BJ (cell line): ENCODE data around the gene FBXO21. TPM values are rescaled to one million over a fixed set of nuclear protein-coding genes. Genes with fewer than 3 reads are reported as not detected.

ENCODE experiments used
- CTCF ChIA-PET: fragments of 350-600 bp; formaldehyde crosslinking; extraction: SDS; loops from one replicate; lab custom pipeline; 2021; ENCODE audit warnings: antibody characterized with exemption, inconsistent platforms; lab: Yijun Ruan, JAX
- POLR2A ChIA-PET: fragments of 300-600 bp; sonication (Branson Sonifier 250); formaldehyde crosslinking; extraction: SDS; loops from one replicate; lab custom pipeline; 2021; ENCODE audit warnings: antibody characterized with exemption; lab: Charles Lee
- DNase-seq: peaks from one replicate; pipeline ENCODE4 v3.0.0-alpha.2; 2011; ENCODE audit warnings: low read depth
- H3K27me3 ChIP-seq: 2 replicates; pipeline ENCODE4 v1.6.0; 2011; ENCODE audit warnings: low read length; ENCODE audit not compliant: control insufficient read depth, insufficient read depth
- H3K36me3 ChIP-seq: 2 replicates; pipeline ENCODE4 v1.5.1; 2011; ENCODE audit warnings: low read length; ENCODE audit not compliant: control insufficient read depth, insufficient read depth
- H3K4me3 ChIP-seq: 2 replicates; pipeline ENCODE4 v1.5.1; 2011; ENCODE audit warnings: low read depth, mild to moderate bottlenecking, control low read depth, low read length
- CTCF ChIP-seq: IDR thresholded peaks from 2 replicates; pipeline ENCODE4 v1.5.1; 2011; ENCODE audit warnings: low read depth, mild to moderate bottlenecking, control low read depth, inconsistent platforms, low read length, moderate library complexity; ENCODE audit not compliant: insufficient read depth
- polyA plus RNA-seq: library from polyadenylated mRNA; depleted of rRNA; stranded (reverse); fragments of >200 nt; gene quantifications from 2 replicates; pipeline ENCODE4 v1.2.3, GENCODE V29; 2011; rRNA removed

FBXO21 gene
- polyA plus RNA-seq, 1 experiment: 28.9 TPM

- TF ChIP-seq CTCF: no peak
- H3K27me3 ChIP-seq: peaks cover 30% of the 10 kb centered on the region
- POLR2A ChIA-PET: no interaction called here
- no peak for DNase-seq
- CTCF ChIA-PET: no interaction called here
- no peak overlapping the region for H3K4me3 ChIP-seq
- no peaks in the 10 kb centered on the region for H3K36me3 ChIP-seq
Measured at GRCh38 chr12:117093918-117094630, 96.2 kb downstream of the FBXO21 start.

GRCh38 chr12:117093431-117093830, 96.8 kb downstream of the FBXO21 start:
- no peaks in the 10 kb centered on the region for H3K36me3 ChIP-seq
- DNase-seq: no peak
- CTCF ChIA-PET: no interaction called here
- H3K27me3 ChIP-seq: peaks cover 30% of the 10 kb centered on the region
- H3K4me3 ChIP-seq: no peak overlapping the region
- TF ChIP-seq CTCF: no peak
- POLR2A ChIA-PET: no interaction called here

- no peaks in the 10 kb centered on the region for H3K36me3 ChIP-seq
- peaks cover 25% of the 10 kb centered on the region for H3K27me3 ChIP-seq
- TF ChIP-seq CTCF: no peak
- DNase-seq: no peak
- H3K4me3 ChIP-seq: no peak overlapping the region
- ChIA-PET CTCF (no interaction called here), POLR2A (no interaction called here)
Measured at GRCh38 chr12:117092886-117093285, 97.4 kb downstream of the FBXO21 start.

GRCh38 chr12:117092511-117092780, 97.8 kb downstream of the FBXO21 start:
- no peak for DNase-seq
- no peaks in the 10 kb centered on the region for H3K36me3 ChIP-seq
- ChIA-PET POLR2A (no interaction called here), CTCF (no interaction called here)
- TF ChIP-seq CTCF: no peak
- H3K4me3 ChIP-seq: no peak overlapping the region
- peaks cover 24% of the 10 kb centered on the region for H3K27me3 ChIP-seq

Other genes starting within 250 kb of the FBXO21 start
- 0.10 and 0.16 TPM in 2 replicates for gene TESC, start 91.1 kb downstream of the FBXO21 start, polyA plus RNA-seq
- not detected in 2 replicates for gene NOS1, start 171.2 kb upstream of the FBXO21 start, polyA plus RNA-seq